Breast epithelium (tissue), 3 donors: ENCODE measurements around the gene C10orf143.

Experiments
- POLR2A ChIP-seq: fragments of 450-650 bp; IDR thresholded peaks from one replicate; pipeline ENCODE4 v1.6.1; 2016; ENCODE audit warnings: antibody characterized with exemption, mild to moderate bottlenecking, moderate library complexity
- TF ChIP-seq, protein P1 (sequence below), 3 donors: fragments of 450-650 bp; IDR thresholded peaks; one replicate each; pipeline ENCODE4 v1.5.1; 2016 to 2017; ENCODE audit warnings: antibody characterized with exemption in 3 of 3, mild to moderate bottlenecking in 3 of 3, moderate library complexity in 3 of 3

DNA sequence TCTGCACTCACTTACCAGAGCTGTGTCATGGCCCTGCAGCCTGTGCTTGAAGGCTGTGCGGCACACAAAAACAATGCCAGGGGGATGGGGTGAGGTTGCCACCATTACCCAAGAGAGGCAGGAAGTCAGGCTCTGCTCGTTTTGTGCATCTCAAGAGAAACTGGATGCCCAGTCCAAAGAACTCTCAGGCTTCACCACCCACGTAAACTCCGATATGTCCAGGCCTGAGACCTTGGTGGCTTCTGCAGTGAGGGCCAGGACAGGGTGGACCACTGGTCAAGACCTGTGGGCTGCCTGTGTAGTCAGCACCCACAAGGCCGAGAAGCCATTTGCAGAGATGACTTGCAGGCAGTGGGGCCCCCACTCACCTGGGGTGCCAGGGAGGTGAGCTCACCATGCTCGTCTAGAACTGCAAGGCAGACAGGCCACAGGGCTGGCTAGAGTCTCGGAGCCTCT lies 91.9 kb downstream of the C10orf143 start:
- TF ChIP-seq, protein P1, sequence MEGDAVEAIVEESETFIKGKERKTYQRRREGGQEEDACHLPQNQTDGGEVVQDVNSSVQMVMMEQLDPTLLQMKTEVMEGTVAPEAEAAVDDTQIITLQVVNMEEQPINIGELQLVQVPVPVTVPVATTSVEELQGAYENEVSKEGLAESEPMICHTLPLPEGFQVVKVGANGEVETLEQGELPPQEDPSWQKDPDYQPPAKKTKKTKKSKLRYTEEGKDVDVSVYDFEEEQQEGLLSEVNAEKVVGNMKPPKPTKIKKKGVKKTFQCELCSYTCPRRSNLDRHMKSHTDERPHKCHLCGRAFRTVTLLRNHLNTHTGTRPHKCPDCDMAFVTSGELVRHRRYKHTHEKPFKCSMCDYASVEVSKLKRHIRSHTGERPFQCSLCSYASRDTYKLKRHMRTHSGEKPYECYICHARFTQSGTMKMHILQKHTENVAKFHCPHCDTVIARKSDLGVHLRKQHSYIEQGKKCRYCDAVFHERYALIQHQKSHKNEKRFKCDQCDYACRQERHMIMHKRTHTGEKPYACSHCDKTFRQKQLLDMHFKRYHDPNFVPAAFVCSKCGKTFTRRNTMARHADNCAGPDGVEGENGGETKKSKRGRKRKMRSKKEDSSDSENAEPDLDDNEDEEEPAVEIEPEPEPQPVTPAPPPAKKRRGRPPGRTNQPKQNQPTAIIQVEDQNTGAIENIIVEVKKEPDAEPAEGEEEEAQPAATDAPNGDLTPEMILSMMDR (IDR thresholded peaks at IDR 0.05): no peak
- TF ChIP-seq POLR2A: no peak
